ENCODE results near the gene DHH.

GRCh38 chr12:49089821-49090773, 4.5 kb downstream of the DHH start:
- TF ChIP-seq SMAD3 (CRISPR knock-in tag; IDR thresholded peaks at IDR 0.05; ENCODE audit: borderline replicate concordance) (no peak), CTCF (IDR thresholded peaks at IDR 0.05) (no peak), ETV6 (CRISPR knock-in tag; IDR thresholded peaks at IDR 0.05) (peak; percentile 62; the same call in 1 of the 2 replicates), NFE2L1 (CRISPR knock-in tag; IDR thresholded peaks at IDR 0.05) (no peak), JUN (CRISPR knock-in tag; IDR thresholded peaks at IDR 0.05) (no peak), FOXK1 (CRISPR knock-in tag; IDR thresholded peaks at IDR 0.05) (no peak), SP1 (CRISPR knock-in tag; conservative IDR thresholded peaks at IDR 0.05) (no peak), ZNF396 (CRISPR knock-in tag; IDR thresholded peaks at IDR 0.05; ENCODE audit: borderline replicate concordance) (no peak), NR2C2 (CRISPR knock-in tag; IDR thresholded peaks at IDR 0.05) (no peak), KAT7 (CRISPR knock-in tag; IDR thresholded peaks at IDR 0.05; ENCODE audit: borderline replicate concordance) (no peak), MAX (CRISPR knock-in tag; IDR thresholded peaks at IDR 0.05) (no peak)
